ENCODE results near the gene LDAH.

The LDAH gene

DNA sequence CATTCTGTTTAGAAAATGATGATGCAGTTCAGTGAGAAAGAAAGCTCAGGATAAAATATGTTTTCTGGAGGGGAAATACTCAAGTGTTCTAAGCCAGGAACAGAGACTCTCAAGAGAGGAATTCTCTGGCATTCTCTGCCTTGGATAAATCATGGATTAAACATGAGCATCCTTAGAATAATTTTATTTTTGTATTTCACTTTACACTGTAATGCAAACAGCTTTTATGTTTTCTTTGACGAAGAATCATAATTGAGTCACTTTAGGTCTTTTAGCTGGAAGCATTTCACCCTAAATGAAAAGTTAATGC lies 144.9 kb downstream of the LDAH start:
- no peak for DNase-seq

DNA sequence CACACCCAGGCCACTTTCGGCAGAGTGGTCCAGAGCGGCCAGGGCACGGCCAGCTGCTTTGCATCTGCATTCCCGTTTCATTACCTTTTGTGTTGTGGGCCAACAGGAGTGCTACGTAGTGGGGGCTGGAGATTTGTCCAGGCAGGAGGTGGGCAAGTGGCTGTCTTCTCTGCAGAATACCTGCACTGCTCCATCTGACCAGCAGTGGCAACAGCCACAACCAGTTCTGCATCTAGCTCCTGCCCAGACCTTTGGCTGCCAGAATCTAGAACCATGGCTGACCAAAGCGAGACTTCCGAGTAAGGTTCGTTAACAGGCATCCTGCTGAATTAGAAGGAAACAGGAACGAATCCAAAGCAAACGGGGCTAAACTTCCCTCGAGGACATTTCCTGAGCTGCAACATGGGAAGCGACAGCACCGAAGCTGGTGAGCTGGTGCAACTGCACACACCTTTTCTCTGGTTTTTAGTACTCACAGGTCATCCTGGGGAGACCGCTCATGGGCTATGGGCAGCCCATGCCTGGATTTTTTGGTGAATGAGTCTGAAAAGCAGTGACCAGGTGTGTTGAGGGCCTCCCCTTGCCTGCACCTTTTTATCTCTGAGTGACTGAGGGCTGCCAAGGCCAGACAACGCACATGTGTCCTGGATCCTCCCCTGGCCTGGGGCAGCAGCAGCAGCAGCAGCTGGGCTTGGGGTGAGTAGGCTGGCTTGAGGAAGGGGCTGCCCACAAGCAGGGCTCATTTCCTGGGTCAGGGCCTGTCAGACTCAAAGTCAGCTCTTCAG lies 145.4 kb downstream of the LDAH start:
- no peak for DNase-seq

DNA sequence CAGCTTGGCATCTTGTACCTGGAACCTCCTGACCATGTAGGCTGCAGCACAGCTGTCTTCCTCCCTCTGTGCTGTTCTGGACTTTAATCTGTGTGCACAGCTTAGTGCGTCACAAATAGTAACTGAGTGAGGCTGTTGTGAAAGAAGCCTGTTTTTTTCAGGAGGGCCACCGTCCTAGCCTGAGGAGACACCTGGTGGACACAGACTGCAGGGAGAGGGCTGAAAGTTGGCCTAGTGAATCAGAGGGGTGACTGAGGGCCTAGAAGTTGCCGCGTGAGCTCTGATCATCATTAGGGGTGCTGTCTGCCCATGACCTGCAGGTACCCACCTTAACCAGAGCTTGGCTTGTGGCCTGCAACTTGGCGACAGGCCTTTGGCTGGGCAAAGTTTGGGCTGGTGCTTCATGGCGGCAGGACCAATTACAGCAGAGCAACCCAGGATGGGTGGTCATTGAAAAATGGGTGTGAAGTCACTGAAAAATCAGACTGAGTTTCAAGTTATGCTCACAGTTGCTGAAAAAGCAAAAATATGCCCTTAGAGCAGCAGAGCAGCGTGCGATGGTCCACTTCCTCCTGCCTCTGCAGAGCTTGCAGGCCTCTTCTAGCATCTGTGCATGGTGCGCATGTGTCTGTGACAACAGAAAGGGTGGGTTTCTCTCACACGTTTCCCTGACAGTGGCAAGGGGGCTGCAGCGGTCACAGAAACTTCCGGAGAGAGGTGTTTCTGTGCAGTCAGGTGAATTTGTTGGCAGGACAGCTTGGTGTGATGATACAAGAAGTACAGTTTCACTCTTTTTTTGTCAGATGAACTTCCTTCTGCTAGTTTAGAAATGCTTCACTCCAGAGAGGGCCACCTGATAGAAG lies 146.3 kb downstream of the LDAH start:
- no peak for DNase-seq

DNA sequence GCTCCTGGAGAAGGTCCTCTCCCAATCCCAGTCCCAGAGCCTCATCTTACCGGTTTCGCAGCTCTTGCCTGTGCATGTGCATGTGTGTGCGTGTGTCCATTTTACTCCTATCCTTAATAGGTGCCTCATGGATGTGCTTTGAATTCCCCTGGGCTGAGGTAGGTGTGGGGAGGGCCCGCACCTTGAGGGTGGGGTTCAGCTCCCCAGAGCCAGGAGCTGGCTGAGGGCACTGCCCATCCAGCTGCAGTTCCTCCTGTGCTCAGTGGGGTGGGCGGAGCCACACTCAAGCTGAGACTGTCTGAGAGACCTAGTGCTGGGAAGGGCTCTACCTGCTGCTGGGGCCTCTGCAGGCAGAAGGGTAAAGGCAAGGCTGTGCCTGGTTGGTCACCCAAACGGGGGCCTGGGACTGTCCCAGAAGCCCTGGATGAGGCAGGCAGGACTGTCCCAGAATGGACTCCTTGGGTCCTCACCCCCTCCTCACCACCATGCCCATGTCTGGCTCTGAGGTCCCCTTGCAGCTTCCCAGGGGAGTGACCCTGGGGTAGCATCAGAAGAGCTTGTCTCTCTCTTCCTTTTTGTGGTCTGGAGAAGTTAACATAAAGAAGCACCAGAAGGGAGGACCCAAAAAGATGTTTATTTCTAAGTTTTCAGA lies 147.1 kb downstream of the LDAH start:
- DNase-seq: peak; percentile 13

DNA sequence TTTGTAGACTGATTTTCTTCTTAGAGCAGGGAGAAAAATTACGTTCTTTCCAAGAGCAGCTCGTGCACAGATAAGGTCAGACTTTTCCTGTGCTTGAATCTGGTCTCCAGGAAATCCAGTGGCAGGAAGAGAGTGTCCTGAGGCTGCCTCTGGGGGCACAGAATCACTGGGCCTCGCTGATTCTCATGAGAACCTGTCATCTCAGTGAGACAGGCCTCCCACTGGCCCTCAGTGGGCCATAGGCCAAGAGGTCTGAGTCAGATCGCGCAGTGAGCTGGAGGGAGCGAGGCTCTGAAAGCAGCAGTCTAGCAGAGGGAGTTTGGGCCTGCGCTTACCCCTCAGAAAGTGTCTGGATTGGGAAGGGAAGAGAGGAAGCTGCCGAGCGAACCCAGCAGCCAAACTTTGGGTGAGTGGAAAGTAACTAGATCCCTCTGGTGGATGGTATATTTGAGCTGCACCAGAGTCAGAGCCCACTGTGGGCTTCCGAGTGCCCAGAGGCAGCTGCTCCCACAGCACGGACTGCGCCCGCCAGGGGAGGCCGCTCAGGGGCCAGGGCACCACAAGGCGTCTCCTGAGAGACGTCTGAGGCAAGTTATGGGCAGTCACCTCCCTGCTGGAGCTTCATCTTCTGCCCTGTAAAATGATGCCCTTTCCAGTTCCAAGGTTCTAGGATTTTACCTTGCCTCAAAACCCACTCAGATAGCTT lies 147.8 kb downstream of the LDAH start:
- no peak for DNase-seq

DNA sequence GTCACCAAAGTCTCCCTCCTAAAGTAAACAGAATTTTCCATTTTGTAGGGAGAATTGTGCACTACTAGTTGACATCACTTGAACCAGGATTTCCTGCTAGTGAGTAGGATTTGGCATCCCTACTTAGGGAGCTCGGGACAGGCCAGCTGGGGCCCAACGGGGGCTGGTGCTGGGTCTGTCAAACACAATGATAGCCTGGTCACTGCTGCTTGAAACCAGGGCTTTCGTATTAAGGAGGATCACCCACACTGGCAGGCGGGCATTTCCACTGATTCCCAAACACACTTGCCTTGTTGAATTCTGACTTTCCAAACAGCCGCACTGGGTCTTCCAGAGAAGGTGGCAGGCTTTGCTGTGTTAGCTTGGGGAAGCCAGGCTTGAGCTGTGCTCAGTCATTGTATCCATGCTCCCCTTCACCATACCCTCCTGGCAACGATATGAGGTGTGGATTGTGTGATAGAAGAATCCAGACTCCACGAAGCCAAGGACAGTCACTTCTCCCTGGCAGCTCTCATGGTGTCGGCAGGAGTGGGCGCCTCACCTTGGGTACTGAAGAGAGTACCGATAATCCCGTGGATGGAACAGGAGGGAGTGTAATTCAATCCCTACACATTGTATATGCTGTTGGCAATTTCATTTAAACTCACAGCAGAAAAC lies 148.5 kb downstream of the LDAH start:
- no peak for DNase-seq

DNA sequence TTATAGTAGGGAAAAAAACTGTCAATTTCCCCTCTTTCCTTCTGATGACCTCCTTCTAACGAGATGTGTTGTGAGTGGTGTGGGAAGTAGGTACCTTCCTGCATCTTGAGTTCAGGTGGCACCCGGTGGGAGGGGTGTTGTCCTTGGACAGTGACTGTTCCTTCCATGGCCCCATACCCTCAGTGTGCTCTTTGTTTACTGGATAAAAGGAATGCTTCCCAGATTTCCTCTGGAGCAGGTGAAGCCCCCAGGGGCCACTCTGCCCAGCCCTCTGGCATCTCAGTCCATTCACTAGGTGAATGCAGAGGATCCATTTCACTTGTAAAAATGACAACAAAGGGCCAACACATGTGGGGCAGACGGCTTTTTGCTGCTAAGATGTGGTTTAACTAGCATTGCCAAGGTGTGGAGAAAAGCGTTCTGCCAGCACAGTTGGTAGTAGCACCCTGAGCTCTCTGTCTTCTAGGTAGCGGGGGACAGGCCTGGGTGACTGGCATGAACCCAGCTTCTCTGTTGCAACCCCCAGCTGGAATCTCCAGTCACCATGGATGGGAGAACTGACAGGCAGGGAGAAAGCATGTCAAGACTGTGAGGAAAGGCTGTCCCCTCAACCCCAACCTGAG lies 149.1 kb downstream of the LDAH start:
- DNase-seq: no peak

DNA sequence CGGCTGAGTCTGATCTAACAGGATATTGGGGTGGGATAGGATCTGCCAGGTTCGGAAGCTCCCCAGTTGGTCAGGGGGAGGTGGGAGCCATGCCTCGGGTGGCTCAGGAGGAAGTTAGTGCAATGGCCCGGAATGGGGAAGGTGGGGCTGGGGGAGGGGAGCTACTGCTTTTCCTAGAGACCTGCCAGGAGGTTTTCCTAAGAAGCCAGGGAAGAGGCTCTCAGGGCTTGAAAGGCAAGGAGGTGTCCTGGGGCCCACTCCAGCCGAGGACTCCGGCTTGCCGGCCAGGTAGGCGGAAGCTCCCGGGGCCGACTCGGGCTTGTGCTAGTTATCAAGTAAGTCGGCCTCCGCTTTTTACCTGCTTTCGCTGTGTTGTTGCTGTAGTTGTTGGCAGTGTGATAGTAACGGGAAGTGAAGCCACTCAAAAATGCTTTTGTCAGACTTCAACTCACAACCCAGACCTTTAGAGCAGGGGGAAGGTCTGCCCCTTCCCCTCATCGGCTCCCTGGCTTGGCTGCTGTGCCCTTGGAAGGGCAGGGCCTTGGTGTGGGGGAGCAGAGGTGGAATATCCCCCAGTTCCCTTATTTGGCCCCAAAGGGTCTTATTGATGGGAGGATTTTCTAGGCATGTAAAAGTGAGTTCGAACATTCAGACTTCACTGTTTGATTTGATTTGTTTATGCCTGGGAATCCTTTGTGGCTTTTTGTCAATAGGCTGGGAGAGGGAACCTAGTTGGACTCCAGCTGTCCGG lies 150.5 kb downstream of the LDAH start:
- DNase-seq: no peak

DNA sequence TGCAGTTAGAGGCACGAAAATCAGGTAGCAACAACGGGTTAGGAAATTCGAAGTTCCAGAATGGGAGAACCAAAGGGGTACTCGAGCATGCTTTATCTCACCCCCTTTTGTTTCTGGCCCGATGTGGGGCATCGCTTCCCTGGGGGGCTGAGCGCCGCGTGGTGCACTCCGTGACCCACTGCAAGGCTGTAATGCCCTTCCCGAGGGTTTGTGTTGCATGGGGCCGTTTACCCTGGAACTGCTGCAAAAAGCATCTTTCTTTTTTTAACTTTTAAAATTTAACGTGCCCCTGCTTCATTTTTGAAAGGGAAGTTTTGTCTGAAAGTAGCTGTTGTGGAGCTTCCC lies 151.2 kb downstream of the LDAH start:
- no peak for DNase-seq

DNA sequence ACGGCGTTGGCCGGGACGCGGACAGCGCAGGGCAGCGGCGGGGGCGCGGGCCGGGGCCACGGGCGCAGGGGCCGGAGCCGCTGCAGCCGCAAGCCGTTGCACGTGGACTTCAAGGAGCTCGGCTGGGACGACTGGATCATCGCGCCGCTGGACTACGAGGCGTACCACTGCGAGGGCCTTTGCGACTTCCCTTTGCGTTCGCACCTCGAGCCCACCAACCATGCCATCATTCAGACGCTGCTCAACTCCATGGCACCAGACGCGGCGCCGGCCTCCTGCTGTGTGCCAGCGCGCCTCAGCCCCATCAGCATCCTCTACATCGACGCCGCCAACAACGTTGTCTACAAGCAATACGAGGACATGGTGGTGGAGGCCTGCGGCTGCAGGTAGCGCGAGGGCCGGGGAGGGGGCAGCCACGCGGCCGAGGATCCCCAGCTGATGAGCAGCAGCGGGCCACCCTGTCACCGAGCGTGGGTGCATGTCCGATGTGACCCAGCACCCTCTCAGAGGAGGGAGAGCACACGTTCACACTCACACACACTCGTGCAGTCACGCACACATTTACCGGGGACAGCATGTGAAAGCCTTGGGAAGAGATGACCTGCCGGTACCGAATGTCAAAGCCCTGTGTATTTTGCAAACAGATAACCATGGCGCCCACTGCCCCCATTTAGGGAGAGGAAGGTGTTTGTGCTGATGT lies 151.7 kb downstream of the LDAH start:
- no peak for DNase-seq

DNA sequence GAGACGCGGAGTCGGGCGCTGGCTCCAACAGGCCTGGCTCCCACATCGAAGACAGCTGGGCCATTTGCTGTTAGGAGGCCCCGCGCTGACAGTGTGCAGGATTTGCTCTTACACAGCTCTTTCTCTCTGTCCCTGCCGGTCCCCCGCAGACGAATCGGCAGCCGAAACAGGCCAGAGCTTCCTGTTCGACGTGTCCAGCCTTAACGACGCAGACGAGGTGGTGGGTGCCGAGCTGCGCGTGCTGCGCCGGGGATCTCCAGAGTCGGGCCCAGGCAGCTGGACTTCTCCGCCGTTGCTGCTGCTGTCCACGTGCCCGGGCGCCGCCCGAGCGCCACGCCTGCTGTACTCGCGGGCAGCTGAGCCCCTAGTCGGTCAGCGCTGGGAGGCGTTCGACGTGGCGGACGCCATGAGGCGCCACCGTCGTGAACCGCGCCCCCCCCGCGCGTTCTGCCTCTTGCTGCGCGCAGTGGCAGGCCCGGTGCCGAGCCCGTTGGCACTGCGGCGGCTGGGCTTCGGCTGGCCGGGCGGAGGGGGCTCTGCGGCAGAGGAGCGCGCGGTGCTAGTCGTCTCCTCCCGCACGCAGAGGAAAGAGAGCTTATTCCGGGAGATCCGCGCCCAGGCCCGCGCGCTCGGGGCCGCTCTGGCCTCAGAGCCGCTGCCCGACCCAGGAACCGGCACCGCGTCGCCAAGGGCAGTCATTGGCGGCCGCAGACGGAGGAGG lies 152.4 kb downstream of the LDAH start:
- DNase-seq: no peak

DNA sequence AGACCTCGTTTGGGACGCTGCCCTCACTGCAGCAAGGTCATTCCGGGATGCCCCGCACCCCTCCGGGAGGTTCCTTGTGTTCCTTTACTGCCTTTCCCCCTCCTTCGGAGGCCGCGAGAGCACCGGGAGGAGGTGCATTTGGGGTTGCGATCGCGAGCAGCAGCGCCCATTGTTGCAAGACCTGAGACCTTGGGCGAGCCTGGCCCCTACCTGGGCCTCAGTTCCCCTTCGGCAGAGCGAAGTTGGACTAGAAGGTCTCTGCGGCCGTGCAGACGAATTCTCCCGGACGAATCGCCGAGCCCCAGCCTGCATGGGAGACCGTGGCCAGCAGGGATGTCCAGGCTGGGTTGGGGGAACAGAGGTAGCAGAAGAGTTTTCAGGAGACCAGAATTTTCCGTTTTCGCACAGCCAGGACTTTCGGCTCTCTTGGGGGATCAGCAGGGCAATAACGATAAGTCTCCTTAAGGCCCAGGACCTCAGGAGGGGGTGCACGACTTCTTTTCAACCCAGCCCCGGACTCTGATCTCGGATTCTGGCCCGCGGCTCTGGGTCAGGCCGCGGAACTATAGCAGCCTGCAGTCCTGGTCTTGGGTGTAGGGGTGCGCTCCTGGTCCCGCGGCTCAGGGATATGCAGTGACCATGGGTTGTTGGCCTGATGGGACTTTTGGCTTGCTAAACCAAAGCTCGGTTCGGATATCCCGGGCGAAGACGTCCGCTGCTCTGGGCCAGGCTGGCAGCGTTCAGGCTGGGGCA lies 153.2 kb downstream of the LDAH start:
- DNase-seq: no peak

DNA sequence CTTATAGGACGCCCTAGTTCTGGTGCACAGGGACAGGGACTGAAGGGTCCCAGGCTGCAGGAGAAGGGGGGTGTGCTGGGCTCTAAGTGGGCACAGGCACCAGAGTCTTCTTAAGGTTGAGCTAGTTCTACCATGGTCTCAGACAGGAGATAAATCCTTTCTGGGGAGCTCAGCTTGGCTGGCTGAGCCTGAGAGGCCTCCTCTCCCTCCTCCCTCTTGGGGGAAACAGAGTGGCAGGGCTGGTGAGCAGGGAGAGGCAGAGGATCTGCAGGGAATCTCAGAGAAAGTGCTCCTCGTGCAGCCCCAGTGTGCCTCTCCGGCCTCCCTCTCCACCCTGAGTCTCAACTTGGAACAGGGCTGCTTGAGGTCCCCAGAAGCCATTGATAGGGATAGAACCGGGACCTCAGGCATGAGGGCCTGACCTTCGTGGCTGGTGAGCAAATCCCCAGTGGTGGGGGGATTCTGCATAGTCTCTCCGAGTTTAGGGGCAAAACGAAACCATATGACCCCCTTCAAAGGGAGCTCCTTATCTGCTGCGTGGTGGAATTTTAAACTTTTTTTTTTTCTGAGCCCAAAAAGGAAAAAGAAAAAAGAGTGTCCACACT lies 153.9 kb downstream of the LDAH start:
- no peak for DNase-seq

DNA sequence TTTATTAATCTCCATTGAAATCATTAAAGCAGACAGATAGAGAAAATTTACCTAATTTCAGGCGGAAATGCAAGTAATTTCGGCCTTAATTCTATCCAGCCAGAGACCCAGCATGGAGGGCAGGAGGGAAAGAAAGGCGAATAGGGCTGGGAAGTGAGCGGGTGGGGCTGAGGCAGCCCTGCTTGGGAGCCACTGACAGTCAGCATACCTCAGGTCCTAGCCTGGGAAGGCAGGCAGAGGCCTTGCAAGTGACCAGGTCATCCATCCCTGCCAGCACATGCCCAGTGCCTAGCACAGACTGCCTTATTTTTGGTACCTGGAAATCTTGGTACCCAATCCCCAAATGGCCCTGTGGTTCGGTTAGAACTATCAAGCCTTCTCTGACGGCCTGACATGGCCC lies 154.4 kb downstream of the LDAH start:
- no peak for DNase-seq

DNA sequence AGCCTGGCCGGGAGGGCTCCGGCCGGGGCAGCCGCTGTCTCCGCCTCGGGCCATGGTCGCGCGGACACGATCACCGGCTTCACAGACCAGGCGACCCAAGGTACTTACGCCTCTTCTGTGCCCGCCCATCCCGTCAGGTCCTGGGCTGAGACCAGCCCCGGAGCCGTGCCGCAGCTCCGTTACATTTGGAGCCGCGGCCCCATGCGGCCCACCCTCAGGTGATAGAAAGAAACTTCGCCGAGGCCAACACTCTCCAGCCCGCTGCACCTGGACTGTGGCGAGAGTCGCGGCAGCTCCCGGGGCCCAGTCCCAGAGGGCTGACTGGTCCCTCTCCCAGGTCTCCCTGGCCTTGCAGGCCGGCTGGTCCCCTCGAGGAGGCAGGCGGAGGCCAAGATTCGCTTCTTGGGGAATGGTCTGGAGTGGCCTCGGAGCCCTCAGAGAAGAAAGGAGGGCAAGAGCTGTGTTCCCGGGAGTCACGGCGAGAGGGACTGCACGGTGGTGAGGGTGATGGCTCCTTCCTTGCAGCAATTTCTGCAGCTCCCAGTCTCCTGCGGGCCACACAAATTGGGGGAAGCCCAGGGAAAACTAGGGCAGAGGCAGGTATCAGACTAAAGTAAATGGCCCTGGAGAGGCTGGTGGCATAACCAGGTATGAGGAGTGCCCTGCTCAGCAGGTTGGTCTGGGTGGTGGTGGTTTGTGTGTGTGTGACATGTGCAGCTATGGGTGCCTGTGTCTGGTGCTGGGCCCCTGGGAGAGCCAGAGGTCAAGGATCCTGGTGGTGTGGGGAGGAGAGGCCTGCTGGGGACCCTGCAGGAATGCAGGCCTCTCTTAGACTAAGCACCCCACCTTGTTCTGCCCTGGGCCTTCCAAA lies 155.1 kb downstream of the LDAH start:
- no peak for DNase-seq

DNA sequence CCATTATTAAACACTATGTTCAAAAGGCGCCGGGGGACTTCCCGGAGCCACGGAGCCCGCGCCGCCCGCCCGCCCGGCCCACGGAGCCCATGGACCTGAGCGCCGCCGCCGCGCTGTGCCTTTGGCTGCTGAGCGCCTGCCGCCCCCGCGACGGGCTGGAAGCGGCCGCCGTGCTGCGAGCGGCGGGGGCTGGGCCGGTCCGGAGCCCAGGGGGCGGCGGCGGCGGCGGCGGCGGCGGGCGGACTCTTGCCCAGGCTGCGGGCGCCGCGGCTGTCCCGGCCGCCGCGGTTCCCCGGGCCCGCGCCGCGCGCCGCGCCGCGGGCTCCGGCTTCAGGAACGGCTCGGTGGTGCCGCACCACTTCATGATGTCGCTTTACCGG lies 155.8 kb downstream of the LDAH start:
- DNase-seq: no peak

DNA sequence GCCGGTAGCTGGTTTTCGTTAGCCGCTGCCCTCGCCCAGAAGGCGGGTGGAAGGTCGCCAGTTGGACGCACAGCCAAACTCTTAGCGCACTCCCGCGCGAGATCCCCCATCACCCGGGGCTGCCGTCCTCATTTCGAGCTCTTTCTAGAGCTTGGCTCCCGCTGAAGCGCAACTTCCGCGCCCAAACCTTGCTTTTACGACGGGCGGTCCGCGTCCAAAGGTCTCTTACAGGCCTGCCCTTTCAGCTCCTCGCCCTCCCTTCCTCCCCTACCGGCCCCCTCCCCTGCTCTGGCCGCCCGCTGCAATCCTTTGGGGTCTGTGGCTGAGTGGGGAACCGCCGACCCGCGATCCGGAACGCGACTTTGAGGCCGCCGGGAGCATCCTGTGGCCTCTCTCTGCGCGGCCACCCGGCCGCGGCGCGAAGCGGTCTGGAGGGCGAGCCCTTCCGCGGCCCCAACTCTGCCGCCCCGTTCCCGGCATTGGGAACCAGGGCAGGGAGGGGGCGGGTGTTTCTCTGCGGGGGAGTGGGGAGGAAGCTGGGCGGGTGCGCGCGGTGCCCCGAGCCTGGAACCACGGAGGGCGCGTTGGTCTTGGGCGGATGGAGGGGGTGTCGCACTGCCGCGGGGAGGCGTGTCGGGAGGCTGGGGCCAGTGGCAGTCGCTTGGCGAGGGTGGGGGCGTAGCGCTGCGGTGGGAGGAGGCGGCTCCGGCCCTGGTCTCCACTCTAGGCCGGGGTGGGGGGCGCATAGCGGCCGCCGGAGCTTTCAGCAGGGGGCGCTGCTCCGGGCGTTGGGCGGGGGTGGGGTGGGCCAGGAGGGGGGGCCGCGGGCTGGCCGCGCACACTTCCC lies 156.4 kb downstream of the LDAH start, which contains the start of gene GDF7:
GDF7 (plus strand) TSS at position 841 of the 847 bp plus-strand sequence. CDS start 96 bp downstream, outside the sequence.
- no peak for DNase-seq

Measured in OCI-M1 (cell line).